Astrocyte (in vitro differentiated cells and primary cell): ENCODE data around the gene FSTL5. TPM values are rescaled to one million over a fixed set of nuclear protein-coding genes. Genes with fewer than 3 reads are reported as not detected.

Experiments used
- DNase-seq: peaks from one replicate; pipeline ENCODE4 v3.0.0-alpha.2; 2010; ENCODE audit warnings: low read depth
- FAIRE-seq: peaks from 2 replicates; lab custom pipeline; 2011; peaks lifted over from hg19 to GRCh38; lab: Jason Lieb, UNC
- H2AFZ ChIP-seq: 2 replicates; pipeline ENCODE4 v1.6.0; 2012; ENCODE audit warnings: low read depth, low read length, inconsistent platforms
- H3K27ac ChIP-seq: 2 replicates; pipeline ENCODE4 v1.5.1; 2011; ENCODE audit warnings: low read depth, low read length, inconsistent platforms
- H3K27me3 ChIP-seq: 2 replicates; pipeline ENCODE4 v1.6.0; 2011; ENCODE audit warnings: low read length, inconsistent platforms; ENCODE audit not compliant: insufficient read depth
- H3K36me3 ChIP-seq: 2 replicates; pipeline ENCODE4 v1.5.1; 2011; ENCODE audit warnings: low read length, inconsistent platforms; ENCODE audit not compliant: insufficient read depth
- H3K4me1 ChIP-seq: 2 replicates; pipeline ENCODE4 v1.5.1; 2011; ENCODE audit warnings: low read length, inconsistent platforms; ENCODE audit not compliant: insufficient read depth
- H3K4me2 ChIP-seq: 2 replicates; pipeline ENCODE4 v1.6.0; 2012; ENCODE audit warnings: low read length, inconsistent platforms
- H3K4me3 ChIP-seq: 2 replicates; pipeline ENCODE4 v1.5.1; 2011; ENCODE audit warnings: low read depth, mild to moderate bottlenecking, low read length, inconsistent platforms; ENCODE audit not compliant: insufficient read depth
- H3K79me2 ChIP-seq: 2 replicates; pipeline ENCODE4 v1.6.0; 2012; ENCODE audit warnings: mild to moderate bottlenecking, low read length, inconsistent platforms; ENCODE audit not compliant: insufficient read depth
- H3K9ac ChIP-seq: 2 replicates; pipeline ENCODE4 v1.6.0; 2012; ENCODE audit warnings: mild to moderate bottlenecking, low read length, inconsistent platforms
- H3K9me3 ChIP-seq: 2 replicates; pipeline ENCODE4 v1.5.1; 2012; ENCODE audit warnings: low read depth, mild to moderate bottlenecking, low read length, inconsistent platforms; ENCODE audit not compliant: insufficient read depth
- H4K20me1 ChIP-seq: 2 replicates; pipeline ENCODE4 v1.6.0; 2012; ENCODE audit warnings: low read length, inconsistent platforms; ENCODE audit not compliant: insufficient read depth
- H3K27ac Mint-ChIP-seq: one replicate; pipeline ENCODE4 v1.8.0; 2021; ENCODE audit warnings: mild to moderate bottlenecking, mixed read lengths; ENCODE audit not compliant: unreplicated experiment
- H3K27me3 Mint-ChIP-seq: one replicate; pipeline ENCODE4 v1.8.0; 2021; ENCODE audit warnings: low read depth, mixed read lengths; ENCODE audit not compliant: unreplicated experiment
- H3K36me3 Mint-ChIP-seq: one replicate; pipeline ENCODE4 v1.8.0; 2021; ENCODE audit warnings: low read depth, mixed read lengths; ENCODE audit not compliant: unreplicated experiment
- H3K4me1 Mint-ChIP-seq: one replicate; pipeline ENCODE4 v1.8.0; 2021; ENCODE audit warnings: low read depth, mixed read lengths; ENCODE audit not compliant: unreplicated experiment
- H3K4me3 Mint-ChIP-seq: one replicate; pipeline ENCODE4 v1.8.0; 2021; ENCODE audit warnings: mild to moderate bottlenecking, moderate library complexity, mixed read lengths; ENCODE audit not compliant: unreplicated experiment
- H3K9me3 Mint-ChIP-seq: one replicate; pipeline ENCODE4 v1.8.0; 2021; ENCODE audit warnings: mild to moderate bottlenecking, mixed read lengths; ENCODE audit not compliant: unreplicated experiment
- EZH2 ChIP-seq: IDR thresholded peaks from 2 replicates; pipeline ENCODE4 v1.6.1; 2012; ENCODE audit warnings: mild to moderate bottlenecking, low read length, inconsistent platforms; ENCODE audit not compliant: insufficient read depth
- total RNA-seq: library from RNA; stranded (reverse); gene quantifications from 2 replicates; pipeline ENCODE4 v1.2.1, GENCODE V29; 2021
- TF ChIP-seq, protein P1 (sequence below): IDR thresholded peaks from 2 replicates; pipeline ENCODE4 v1.5.1; 2011; ENCODE audit warnings: low read depth, mild to moderate bottlenecking, inconsistent platforms, low read length, moderate library complexity; ENCODE audit not compliant: insufficient read depth

Gene FSTL5
- total RNA-seq, 1 donor from 2014 or later = 0.43 TPM

DNA sequence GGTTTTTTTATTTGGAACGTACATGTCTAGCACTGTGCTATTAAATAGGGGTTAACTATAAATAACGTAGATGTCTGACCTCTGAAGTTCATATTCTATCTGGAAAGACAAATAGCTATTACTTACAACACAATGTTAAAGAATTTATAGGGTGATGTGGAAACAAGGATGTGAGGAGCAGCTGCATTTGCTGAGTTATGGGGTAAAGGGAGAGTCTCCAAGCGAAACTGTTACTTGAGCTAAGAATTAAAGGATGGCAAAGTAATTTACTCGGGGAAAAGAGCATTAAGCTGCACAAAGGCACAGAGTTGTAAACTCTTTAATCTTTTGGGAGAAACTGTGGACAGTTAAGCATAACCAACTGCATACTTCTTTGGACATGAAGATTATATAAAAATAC lies 117.7 kb downstream of the FSTL5 start:
- H3K36me3 ChIP-seq = no peaks in the 10 kb centered on the region
- H3K4me3 ChIP-seq = no peak overlapping the region
- Mint-ChIP-seq H3K4me1 (no peaks in the 10 kb centered on the region), H3K4me3 (no peak overlapping the region), H3K36me3 (no peaks in the 10 kb centered on the region), H3K27me3 (no peaks in the 10 kb centered on the region), H3K9me3 (no peaks in the 10 kb centered on the region), H3K27ac (no peak overlapping the region)
- H3K27me3 ChIP-seq = no peaks in the 10 kb centered on the region
- no peaks in the 10 kb centered on the region for H3K9me3 ChIP-seq
- FAIRE-seq (no peak), DNase-seq (no peak)
- H4K20me1 ChIP-seq = no peaks in the 10 kb centered on the region
- no peak overlapping the region for H3K27ac ChIP-seq
- H3K79me2 ChIP-seq = no peaks in the 10 kb centered on the region
- no peak overlapping the region for H3K9ac ChIP-seq
- H2AFZ ChIP-seq = no peak overlapping the region
- no peak overlapping the region for H3K4me2 ChIP-seq
- H3K4me1 ChIP-seq = no peaks in the 10 kb centered on the region
- TF ChIP-seq, protein P1, sequence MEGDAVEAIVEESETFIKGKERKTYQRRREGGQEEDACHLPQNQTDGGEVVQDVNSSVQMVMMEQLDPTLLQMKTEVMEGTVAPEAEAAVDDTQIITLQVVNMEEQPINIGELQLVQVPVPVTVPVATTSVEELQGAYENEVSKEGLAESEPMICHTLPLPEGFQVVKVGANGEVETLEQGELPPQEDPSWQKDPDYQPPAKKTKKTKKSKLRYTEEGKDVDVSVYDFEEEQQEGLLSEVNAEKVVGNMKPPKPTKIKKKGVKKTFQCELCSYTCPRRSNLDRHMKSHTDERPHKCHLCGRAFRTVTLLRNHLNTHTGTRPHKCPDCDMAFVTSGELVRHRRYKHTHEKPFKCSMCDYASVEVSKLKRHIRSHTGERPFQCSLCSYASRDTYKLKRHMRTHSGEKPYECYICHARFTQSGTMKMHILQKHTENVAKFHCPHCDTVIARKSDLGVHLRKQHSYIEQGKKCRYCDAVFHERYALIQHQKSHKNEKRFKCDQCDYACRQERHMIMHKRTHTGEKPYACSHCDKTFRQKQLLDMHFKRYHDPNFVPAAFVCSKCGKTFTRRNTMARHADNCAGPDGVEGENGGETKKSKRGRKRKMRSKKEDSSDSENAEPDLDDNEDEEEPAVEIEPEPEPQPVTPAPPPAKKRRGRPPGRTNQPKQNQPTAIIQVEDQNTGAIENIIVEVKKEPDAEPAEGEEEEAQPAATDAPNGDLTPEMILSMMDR = no peak
- TF ChIP-seq EZH2 = no peak

DNA sequence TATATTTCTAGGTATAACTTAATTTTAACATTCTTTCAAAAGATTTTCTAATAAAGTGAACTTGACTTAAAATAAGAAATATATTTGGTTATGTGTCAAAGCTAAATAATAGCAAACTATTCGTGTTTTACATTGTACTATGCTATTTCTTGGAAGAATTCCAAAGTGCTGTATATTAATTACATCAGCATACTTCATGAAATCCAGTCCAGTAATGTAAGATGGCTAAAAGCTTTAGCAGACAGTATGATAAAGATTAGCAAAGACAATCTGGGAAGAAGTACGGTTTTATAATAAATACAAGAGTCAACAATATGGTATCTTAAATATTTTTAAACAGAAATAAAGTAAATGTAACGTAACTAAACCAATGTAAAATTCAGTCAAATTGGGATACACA lies 125.7 kb downstream of the FSTL5 start:
- no peak overlapping the region for H3K27ac Mint-ChIP-seq
- Histone ChIP-seq H4K20me1 (no peaks in the 10 kb centered on the region), H3K4me3 (no peak overlapping the region), H3K36me3 (no peaks in the 10 kb centered on the region), H3K9me3 (no peaks in the 10 kb centered on the region), H3K4me1 (no peaks in the 10 kb centered on the region), H2AFZ (no peak overlapping the region), H3K4me2 (no peak overlapping the region), H3K9ac (no peak overlapping the region), H3K27me3 (no peaks in the 10 kb centered on the region), H3K79me2 (no peaks in the 10 kb centered on the region), H3K27ac (no peak overlapping the region)
- H3K4me1 Mint-ChIP-seq = no peaks in the 10 kb centered on the region
- no peak overlapping the region for H3K4me3 Mint-ChIP-seq
- TF ChIP-seq, protein P1 = no peak
- no peak for TF ChIP-seq EZH2
- FAIRE-seq (no peak), DNase-seq (no peak)
- no peaks in the 10 kb centered on the region for H3K27me3 Mint-ChIP-seq
- H3K36me3 Mint-ChIP-seq = no peaks in the 10 kb centered on the region
- no peaks in the 10 kb centered on the region for H3K9me3 Mint-ChIP-seq

DNA sequence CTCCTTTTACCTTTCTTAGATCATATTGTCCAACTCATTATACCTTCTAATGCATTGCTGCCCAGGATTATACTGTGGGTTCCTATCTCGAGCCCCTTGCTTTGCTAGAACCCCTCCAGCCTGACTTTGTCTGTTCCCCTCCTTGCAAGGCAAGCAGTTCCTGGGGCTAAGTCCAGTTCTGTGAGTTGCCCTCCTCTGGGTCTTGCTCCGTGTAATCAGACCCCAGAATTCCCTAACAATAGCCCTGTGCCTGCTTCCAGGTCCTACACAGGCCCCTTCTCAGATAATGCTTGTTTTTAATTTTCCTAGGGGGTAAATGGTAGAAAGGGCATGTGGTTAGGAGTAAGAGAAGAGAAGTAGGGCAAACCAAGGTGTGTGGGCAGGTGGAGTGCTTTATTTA lies 145.9 kb downstream of the FSTL5 start:
- no peaks in the 10 kb centered on the region for H3K9me3 Mint-ChIP-seq
- Histone ChIP-seq H3K9ac (no peak overlapping the region), H3K27me3 (no peaks in the 10 kb centered on the region), H4K20me1 (no peaks in the 10 kb centered on the region), H2AFZ (no peak overlapping the region), H3K4me3 (no peak overlapping the region), H3K27ac (no peak overlapping the region), H3K36me3 (no peaks in the 10 kb centered on the region), H3K79me2 (no peaks in the 10 kb centered on the region), H3K4me1 (no peaks in the 10 kb centered on the region), H3K4me2 (no peak overlapping the region), H3K9me3 (no peaks in the 10 kb centered on the region)
- TF ChIP-seq, protein P1 = no peak
- no peak for TF ChIP-seq EZH2
- H3K4me1 Mint-ChIP-seq = peaks cover 6% of the 10 kb centered on the region
- no peak overlapping the region for H3K27ac Mint-ChIP-seq
- DNase-seq (no peak), FAIRE-seq (no peak)
- H3K27me3 Mint-ChIP-seq = no peaks in the 10 kb centered on the region
- no peaks in the 10 kb centered on the region for H3K36me3 Mint-ChIP-seq
- H3K4me3 Mint-ChIP-seq = no peak overlapping the region
